Calu3 (cell line): ENCODE results near the gene SLC33A1. TPM values are rescaled to one million over a fixed set of nuclear protein-coding genes. Genes with fewer than 3 reads are reported as not detected.

Experiments
- BruUV-seq: library from RNA; stranded (reverse); fragments of 400-500 nt; replicated peaks from 2 replicates; lab custom pipeline; 2021; lab: Mats Ljungman, UMichigan
- CTCF ChIA-PET: fragments of 300-600 bp; sonication (Branson Sonifier 250); formaldehyde crosslinking; loops from one replicate; lab custom pipeline; 2022; ENCODE audit warnings: antibody characterized with exemption; lab: Charles Lee
- DNase-seq: peaks from one replicate; pipeline ENCODE4 v3.0.0; 2022
- H3K27ac Mint-ChIP-seq: one replicate; pipeline ENCODE4 v1.8.0; 2022; ENCODE audit warnings: mixed read lengths; ENCODE audit not compliant: unreplicated experiment
- H3K27me3 Mint-ChIP-seq: one replicate; pipeline ENCODE4 v1.8.0; 2022; ENCODE audit warnings: mixed read lengths; ENCODE audit not compliant: unreplicated experiment
- H3K36me3 Mint-ChIP-seq: one replicate; pipeline ENCODE4 v1.8.0; 2022; ENCODE audit warnings: mild to moderate bottlenecking, moderate library complexity, mixed read lengths; ENCODE audit not compliant: insufficient read depth, unreplicated experiment
- H3K4me1 Mint-ChIP-seq: one replicate; pipeline ENCODE4 v1.8.0; 2022; ENCODE audit warnings: mild to moderate bottlenecking, low read depth, mixed read lengths; ENCODE audit not compliant: unreplicated experiment
- H3K4me3 Mint-ChIP-seq: one replicate; pipeline ENCODE4 v1.8.0; 2022; ENCODE audit warnings: mild to moderate bottlenecking, low read depth, moderate library complexity, mixed read lengths; ENCODE audit not compliant: unreplicated experiment
- H3K9me3 Mint-ChIP-seq: one replicate; pipeline ENCODE4 v1.8.0; 2022; ENCODE audit warnings: low read depth, mixed read lengths; ENCODE audit not compliant: unreplicated experiment
- intact Hi-C: fragments of 100-400 bp; cut with micrococcal nuclease; formaldehyde crosslinking; loops from one replicate; pipeline ENCODE4 v1.10.0; 2022; ENCODE audit not compliant: unreplicated experiment
- total RNA-seq: library from RNA; stranded (reverse); gene quantifications from 2 replicates; pipeline ENCODE4 v1.2.3, GENCODE V29; 2022
- TF ChIP-seq, protein P1 (sequence below): fragments of 200-600 bp; IDR thresholded peaks from one replicate; pipeline ENCODE4 v1.8.0; 2022; ENCODE audit warnings: antibody characterized with exemption; ENCODE audit not compliant: unreplicated experiment

SLC33A1 gene
- total RNA-seq, 1 experiment from 2014 or later = 72.0 TPM

DNA sequence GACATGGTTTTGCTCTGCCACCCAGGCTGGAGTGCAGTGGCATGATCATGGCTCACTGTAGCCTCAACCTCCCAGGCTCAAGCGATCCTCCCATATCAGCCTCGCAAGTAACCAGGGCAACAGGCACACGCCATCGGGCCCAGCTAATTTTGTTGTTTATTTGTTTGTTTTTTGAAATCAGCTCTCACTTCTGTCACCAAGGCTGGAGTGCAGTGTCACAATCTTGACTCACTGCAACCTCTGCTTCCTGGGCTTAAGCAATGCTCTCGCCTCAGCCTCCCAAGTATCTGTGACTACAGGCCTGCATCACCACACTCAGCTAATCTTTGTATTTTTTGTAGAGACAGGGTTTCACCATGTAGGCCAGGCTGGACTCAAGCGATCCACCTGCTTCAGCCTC, 83.1 kb downstream of the SLC33A1 start:
- intact Hi-C loops = no loop called here
- no peaks in the 10 kb centered on the region for H3K9me3 Mint-ChIP-seq
- BruUV-seq = no TSS peak
- H3K4me1 Mint-ChIP-seq = no peaks in the 10 kb centered on the region
- CTCF ChIA-PET = interaction anchor here (0.6 to 0.9 kb wide), 2 partner anchors 11 to 14 kb away, joined by 3 to 4 read pairs; no protein-coding TSS in a partner anchor
- H3K27me3 Mint-ChIP-seq = no peaks in the 10 kb centered on the region
- H3K36me3 Mint-ChIP-seq = peaks cover 14% of the 10 kb centered on the region
- H3K4me3 Mint-ChIP-seq = no peak overlapping the region
- H3K27ac Mint-ChIP-seq = no peak overlapping the region
- TF ChIP-seq, protein P1, sequence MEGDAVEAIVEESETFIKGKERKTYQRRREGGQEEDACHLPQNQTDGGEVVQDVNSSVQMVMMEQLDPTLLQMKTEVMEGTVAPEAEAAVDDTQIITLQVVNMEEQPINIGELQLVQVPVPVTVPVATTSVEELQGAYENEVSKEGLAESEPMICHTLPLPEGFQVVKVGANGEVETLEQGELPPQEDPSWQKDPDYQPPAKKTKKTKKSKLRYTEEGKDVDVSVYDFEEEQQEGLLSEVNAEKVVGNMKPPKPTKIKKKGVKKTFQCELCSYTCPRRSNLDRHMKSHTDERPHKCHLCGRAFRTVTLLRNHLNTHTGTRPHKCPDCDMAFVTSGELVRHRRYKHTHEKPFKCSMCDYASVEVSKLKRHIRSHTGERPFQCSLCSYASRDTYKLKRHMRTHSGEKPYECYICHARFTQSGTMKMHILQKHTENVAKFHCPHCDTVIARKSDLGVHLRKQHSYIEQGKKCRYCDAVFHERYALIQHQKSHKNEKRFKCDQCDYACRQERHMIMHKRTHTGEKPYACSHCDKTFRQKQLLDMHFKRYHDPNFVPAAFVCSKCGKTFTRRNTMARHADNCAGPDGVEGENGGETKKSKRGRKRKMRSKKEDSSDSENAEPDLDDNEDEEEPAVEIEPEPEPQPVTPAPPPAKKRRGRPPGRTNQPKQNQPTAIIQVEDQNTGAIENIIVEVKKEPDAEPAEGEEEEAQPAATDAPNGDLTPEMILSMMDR = no peak
- no peak for DNase-seq

Other genes starting within 250 kb of the SLC33A1 start
- gene PLCH1, start 109.4 kb downstream of the SLC33A1 start, total RNA-seq = 11.6 and 13.4 TPM in 2 replicates
- 6.6 and 9.5 TPM in 2 replicates for gene C3orf33, start 48.1 kb downstream of the SLC33A1 start, total RNA-seq
- gene GMPS, start 16.2 kb upstream of the SLC33A1 start, total RNA-seq = 171 and 194 TPM in 2 replicates